ENCODE measurements around the gene APBA2.

Gene APBA2

GRCh38 chr15:28978661-28979060 lies 92.9 kb downstream of the APBA2 start:
- no peak overlapping the region for H3K9ac ChIP-seq (ENCODE audit: low read depth, low read length, poor library complexity, severe bottlenecking)
- TF ChIP-seq CTCF (conservative IDR thresholded peaks at IDR 0.05; ENCODE audit: low read length), result no peak
- no peak for TF ChIP-seq EZH2phosphoT487 (IDR thresholded peaks at IDR 0.05; ENCODE audit: borderline replicate concordance)
- peaks cover 25% of the 10 kb centered on the region for H3K4me1 ChIP-seq (ENCODE audit: insufficient read depth, low read length, poor library complexity, severe bottlenecking)

GRCh38 chr15:28979208-28979841 lies 93.6 kb downstream of the APBA2 start:
- TF ChIP-seq EZH2phosphoT487 (IDR thresholded peaks at IDR 0.05; ENCODE audit: borderline replicate concordance) (no peak), CTCF (conservative IDR thresholded peaks at IDR 0.05; ENCODE audit: low read length) (no peak)
- H3K4me1 ChIP-seq (ENCODE audit: insufficient read depth, low read length, poor library complexity, severe bottlenecking), result peaks cover 20% of the 10 kb centered on the region
- H3K36me3 ChIP-seq (ENCODE audit: insufficient read depth, low read length), result peaks cover 10% of the 10 kb centered on the region; the same call in 1 of the 2 replicates
- no peak overlapping the region for H3K9ac ChIP-seq (ENCODE audit: low read depth, low read length, poor library complexity, severe bottlenecking)
- H3F3A ChIP-seq (ENCODE audit: low read depth), result no peaks in the 10 kb centered on the region
- no peak overlapping the region for H2AFZ ChIP-seq (ENCODE audit: low read length)
- H3K9me2 ChIP-seq (replicated peaks; ENCODE audit: low read depth, low read length), result no peaks in the 10 kb centered on the region
- H3K4me3 ChIP-seq (ENCODE audit: low read length, poor library complexity, severe bottlenecking), result no peak overlapping the region
- H3K79me2 ChIP-seq (ENCODE audit: insufficient read depth, low read length), result peaks cover 67% of the 10 kb centered on the region
- no peaks in the 10 kb centered on the region for H3K27me3 ChIP-seq (ENCODE audit: insufficient read depth, low read length, poor library complexity, severe bottlenecking)
- H3K4me2 ChIP-seq (ENCODE audit: low read depth, low read length, poor library complexity, severe bottlenecking), result no peak overlapping the region
- H3K9me3 ChIP-seq (ENCODE audit: insufficient read depth, low read depth, low read length), result no peaks in the 10 kb centered on the region
- peaks cover 10% of the 10 kb centered on the region for H4K20me1 ChIP-seq (ENCODE audit: insufficient read depth, low read length, poor library complexity, severe bottlenecking)

More at GRCh38 chr15:28978661-28979060, 92.9 kb downstream of the APBA2 start:
- Histone ChIP-seq H4K20me1 (ENCODE audit: insufficient read depth, low read length, poor library complexity, severe bottlenecking) (peaks cover 8% of the 10 kb centered on the region), H3K79me2 (ENCODE audit: insufficient read depth, low read length) (peaks cover 60% of the 10 kb centered on the region), H3F3A (ENCODE audit: low read depth) (no peaks in the 10 kb centered on the region), H3K4me3 (ENCODE audit: low read length, poor library complexity, severe bottlenecking) (no peak overlapping the region), H2AFZ (ENCODE audit: low read length) (no peak overlapping the region), H3K9me3 (ENCODE audit: insufficient read depth, low read depth, low read length) (no peaks in the 10 kb centered on the region), H3K27me3 (ENCODE audit: insufficient read depth, low read length, poor library complexity, severe bottlenecking) (no peaks in the 10 kb centered on the region), H3K4me2 (ENCODE audit: low read depth, low read length, poor library complexity, severe bottlenecking) (no peak overlapping the region), H3K36me3 (ENCODE audit: insufficient read depth, low read length) (peaks cover 10% of the 10 kb centered on the region; the same call in 1 of the 2 replicates), H3K9me2 (replicated peaks; ENCODE audit: low read depth, low read length) (no peaks in the 10 kb centered on the region)

- Histone ChIP-seq H3K79me2 (ENCODE audit: insufficient read depth, low read length) (peaks cover 75% of the 10 kb centered on the region; the same call in 1 of the 2 replicates), H3K4me2 (ENCODE audit: low read depth, low read length, poor library complexity, severe bottlenecking) (no peak overlapping the region), H3K4me3 (ENCODE audit: low read length, poor library complexity, severe bottlenecking) (no peak overlapping the region), H3F3A (ENCODE audit: low read depth) (no peaks in the 10 kb centered on the region), H3K36me3 (ENCODE audit: insufficient read depth, low read length) (peaks cover 10% of the 10 kb centered on the region; the same call in 1 of the 2 replicates), H4K20me1 (ENCODE audit: insufficient read depth, low read length, poor library complexity, severe bottlenecking) (peaks cover 14% of the 10 kb centered on the region), H3K9me2 (replicated peaks; ENCODE audit: low read depth, low read length) (no peaks in the 10 kb centered on the region), H3K4me1 (ENCODE audit: insufficient read depth, low read length, poor library complexity, severe bottlenecking) (peaks cover 20% of the 10 kb centered on the region), H2AFZ (ENCODE audit: low read length) (no peak overlapping the region), H3K9me3 (ENCODE audit: insufficient read depth, low read depth, low read length) (no peaks in the 10 kb centered on the region), H3K27me3 (ENCODE audit: insufficient read depth, low read length, poor library complexity, severe bottlenecking) (no peaks in the 10 kb centered on the region), H3K9ac (ENCODE audit: low read depth, low read length, poor library complexity, severe bottlenecking) (no peak overlapping the region)
- TF ChIP-seq CTCF (conservative IDR thresholded peaks at IDR 0.05; ENCODE audit: low read length), result no peak
- no peak for TF ChIP-seq EZH2phosphoT487 (IDR thresholded peaks at IDR 0.05; ENCODE audit: borderline replicate concordance)
Measured at GRCh38 chr15:28980709-28981350, 95.1 kb downstream of the APBA2 start.
